Spleen (tissue), 11 donors: ENCODE results near the gene ZBTB4. TPM values are rescaled to one million over a fixed set of nuclear protein-coding genes. Genes with fewer than 3 reads are reported as not detected.

Experiments used
- DNase-seq: peaks from one replicate; pipeline ENCODE4 v3.0.0-alpha.2; 2020
- H3K27ac ChIP-seq, 8 donors: fragments of 200-600 bp; sonication (generic) in 7 of 8; 1 replicate in 4 of 8; 2 replicates in 4 of 8; pipeline versions ENCODE4 v1.5.0 to v1.8.0; 2016 to 2021; ENCODE audit warnings: inconsistent platforms in 4 of 8, mild to moderate bottlenecking in 4 of 8, moderate library complexity in 1 of 8
- H3K27me3 ChIP-seq, 7 donors: fragments of 200-600 bp; sonication (generic) in 6 of 7; replicated peaks in 1 of 7; 1 replicate in 4 of 7; 2 replicates in 3 of 7; pipeline versions ENCODE4 v1.5.0 to v1.8.0; 2016 to 2021; ENCODE audit warnings: inconsistent platforms in 3 of 7, mild to moderate bottlenecking in 1 of 7
- H3K36me3 ChIP-seq, 6 donors: fragments of 200-600 bp; sonication (generic) in 5 of 6; 1 replicate in 4 of 6; 2 replicates in 2 of 6; pipeline versions ENCODE4 v1.5.0 to v1.8.0; 2016 to 2021; ENCODE audit warnings: inconsistent platforms in 2 of 6
- H3K4me1 ChIP-seq, 6 donors: fragments of 200-600 bp; sonication (generic) in 5 of 6; 1 replicate in 3 of 6; 2 replicates in 3 of 6; pipeline versions ENCODE4 v1.5.0 to v1.8.0; 2016 to 2021; ENCODE audit warnings: inconsistent platforms in 3 of 6
- H3K4me3 ChIP-seq, 8 donors: fragments of 200-600 bp; sonication (generic) in 7 of 8; 1 replicate in 4 of 8; 2 replicates in 4 of 8; pipeline versions ENCODE4 v1.5.0 to v1.8.0; 2016 to 2021; ENCODE audit warnings: inconsistent platforms in 4 of 8, mild to moderate bottlenecking in 4 of 8, moderate library complexity in 2 of 8
- H3K9me3 ChIP-seq, 8 donors: fragments of 200-600 bp; sonication (generic) in 7 of 8; 1 replicate in 4 of 8; 2 replicates in 4 of 8; pipeline versions ENCODE4 v1.5.0 to v1.8.0; 2016 to 2021; ENCODE audit warnings: inconsistent platforms in 4 of 8
- POLR2A ChIP-seq, 3 donors: fragments of 450-650 bp; IDR thresholded peaks; one replicate each; pipeline ENCODE4 v1.5.1; 2017; ENCODE audit warnings: antibody characterized with exemption in 3 of 3, mild to moderate bottlenecking in 1 of 3
- POLR2AphosphoS5 ChIP-seq, 3 donors: sonication (generic); formaldehyde crosslinking; IDR thresholded peaks; one replicate each; pipeline ENCODE4 v1.5.1; 2017; ENCODE audit warnings: antibody characterized with exemption in 3 of 3
- WGBS, 5 donors: extraction: QIAGEN DNeasy Blood & Tissue Kit in 3 of 5; methylation state at CpG; one replicate each; pipeline versions ENCODE4 v1.1.5 to v1.1.7; 2013 to 2018; 5-methylcytosine and 5-hydroxymethylcytosine counted together
- intact Hi-C: fragments of 100-400 bp; cut with DNase I; formaldehyde crosslinking; loops from one replicate; pipeline ENCODE4 v1.15.0; 2023; ENCODE audit warnings: low total_unique reads
- polyA plus RNA-seq, 3 donors: library from polyadenylated mRNA; stranded (reverse); fragments of 200-250 nt; gene quantifications; one replicate each; pipeline ENCODE4 v1.2.1, GENCODE V29; 2013
- total RNA-seq, 7 donors: library from RNA; depleted of rRNA in 3 of 7; stranded (reverse); fragments of >200 nt in 3 of 7; fragmentation: NEBNext Ultra II Directional in 4 of 7; extraction: Animal tissue kit (Norgen Biotek cat#: 25700) in 4 of 7; gene quantifications; one replicate each; pipeline versions ENCODE4 v1.1.0 to v1.2.1, GENCODE V29; 2016 to 2021
- TF ChIP-seq, protein P1 (sequence below), 11 experiments: fragments of 200-600 bp in 7 of 11; fragments of 450-650 bp in 4 of 11; sonication (generic) in 4 of 11; IDR thresholded peaks in 8 of 11; conservative IDR thresholded peaks in 3 of 11; 1 replicate in 7 of 11; 2 replicates in 4 of 11; pipeline versions ENCODE4 v1.4.0 to v1.8.0; 2016 to 2021; ENCODE audit warnings: antibody characterized with exemption in 11 of 11, inconsistent platforms in 4 of 11, mild to moderate bottlenecking in 1 of 11
- donor health status: healthy with polysubstance abuse.
- donor health status: DM: no; HTN: no; CAD: no; lungs with moderate emphysema.
- donor health status: DM: no; HTN: no; CAD: no.
- donor health status: Bipolar disorder and iron deficiency.
- donor health status: healthy.
- donor health status: DM: no; HTN: no; CAD: no.
- donor health status: DM: yes; HTN: yes; CAD: no.

The ZBTB4 gene
- total and polyA plus RNA-seq, 10 donors: 10.5 to 68.8 (median 42.2) TPM

DNA sequence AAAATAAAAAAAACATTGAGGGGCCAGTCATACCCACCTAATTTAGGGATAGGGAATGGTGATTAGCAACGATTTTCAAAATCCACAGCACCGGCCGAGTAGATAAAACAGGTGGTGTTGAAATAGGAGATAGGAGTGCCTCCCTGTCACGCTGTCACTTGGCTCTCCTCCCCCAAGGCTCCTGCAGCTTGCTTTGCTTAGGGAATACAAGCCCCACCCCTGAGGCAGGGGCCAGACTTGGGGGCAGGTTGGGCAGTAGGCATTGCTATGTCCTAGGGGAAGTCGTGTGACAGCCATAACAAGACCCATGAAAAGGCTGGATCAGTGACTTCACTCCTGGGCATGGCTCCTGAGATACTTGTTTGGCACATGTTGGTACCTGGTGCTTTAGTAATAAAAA lies 30.5 kb upstream of the ZBTB4 start:
- Histone ChIP-seq H3K27me3 (no peaks in the 10 kb centered on the region), H3K9me3 (no peaks in the 10 kb centered on the region), H3K4me1 (peaks cover 0 to 6% (median 5%) of the 10 kb centered on the region in 6 donors), H3K36me3 (peaks cover 8 to 99% (median 93%) of the 10 kb centered on the region in 6 donors), H3K4me3 (no peak overlapping the region), H3K27ac (no peak overlapping the region)
- no peak for DNase-seq
- peak in 1 of 3 donors; percentile 32 for TF ChIP-seq POLR2AphosphoS5 (IDR thresholded peaks at IDR 0.05)
- no peak for TF ChIP-seq POLR2A (IDR thresholded peaks at IDR 0.05)
- 85 to 91% (median 90%) methylated on average over 5 of the region's 5 CpGs for WGBS, 5 donors
- intact Hi-C loops: loop anchor here (10.0 kb wide), 1 partner anchor 155 kb away; the partner anchor contains the start of genes KCTD11 and TMEM95

DNA sequence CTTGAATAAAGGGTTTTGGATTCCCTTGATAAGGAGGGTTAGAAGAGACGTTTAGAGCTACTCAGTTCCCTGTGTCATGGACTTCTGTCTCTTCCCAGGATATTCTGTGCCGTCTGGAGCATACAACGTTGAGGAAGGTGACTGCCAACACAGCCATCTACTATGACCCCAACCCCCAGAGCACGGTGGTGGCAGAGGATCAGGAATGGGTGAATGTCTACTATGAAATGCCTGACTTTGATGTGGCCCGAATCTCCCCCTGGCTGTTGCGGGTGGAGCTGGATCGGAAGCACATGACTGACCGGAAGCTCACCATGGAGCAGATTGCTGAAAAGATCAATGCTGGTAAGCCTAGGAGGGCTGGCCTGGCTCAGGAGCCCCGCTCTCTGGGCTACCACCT lies 29.4 kb upstream of the ZBTB4 start:
- Histone ChIP-seq H3K27me3 (no peaks in the 10 kb centered on the region), H3K4me3 (no peak overlapping the region), H3K4me1 (no peaks in the 10 kb centered on the region), H3K9me3 (no peaks in the 10 kb centered on the region), H3K36me3 (peaks cover 8 to 100% (median 98%) of the 10 kb centered on the region in 6 donors), H3K27ac (no peak overlapping the region)
- TF ChIP-seq, protein P1, sequence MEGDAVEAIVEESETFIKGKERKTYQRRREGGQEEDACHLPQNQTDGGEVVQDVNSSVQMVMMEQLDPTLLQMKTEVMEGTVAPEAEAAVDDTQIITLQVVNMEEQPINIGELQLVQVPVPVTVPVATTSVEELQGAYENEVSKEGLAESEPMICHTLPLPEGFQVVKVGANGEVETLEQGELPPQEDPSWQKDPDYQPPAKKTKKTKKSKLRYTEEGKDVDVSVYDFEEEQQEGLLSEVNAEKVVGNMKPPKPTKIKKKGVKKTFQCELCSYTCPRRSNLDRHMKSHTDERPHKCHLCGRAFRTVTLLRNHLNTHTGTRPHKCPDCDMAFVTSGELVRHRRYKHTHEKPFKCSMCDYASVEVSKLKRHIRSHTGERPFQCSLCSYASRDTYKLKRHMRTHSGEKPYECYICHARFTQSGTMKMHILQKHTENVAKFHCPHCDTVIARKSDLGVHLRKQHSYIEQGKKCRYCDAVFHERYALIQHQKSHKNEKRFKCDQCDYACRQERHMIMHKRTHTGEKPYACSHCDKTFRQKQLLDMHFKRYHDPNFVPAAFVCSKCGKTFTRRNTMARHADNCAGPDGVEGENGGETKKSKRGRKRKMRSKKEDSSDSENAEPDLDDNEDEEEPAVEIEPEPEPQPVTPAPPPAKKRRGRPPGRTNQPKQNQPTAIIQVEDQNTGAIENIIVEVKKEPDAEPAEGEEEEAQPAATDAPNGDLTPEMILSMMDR (IDR thresholded peaks at IDR 0.05 in 8 of 11, conservative IDR thresholded peaks at IDR 0.05 in 3 of 11): no peak
- TF ChIP-seq POLR2A (IDR thresholded peaks at IDR 0.05) (no peak), POLR2AphosphoS5 (IDR thresholded peaks at IDR 0.05) (no peak)
- WGBS, 5 donors: 93% methylated on average over 9 of the region's 9 CpGs
- DNase-seq: no peak
- intact Hi-C loops: no loop called here

DNA sequence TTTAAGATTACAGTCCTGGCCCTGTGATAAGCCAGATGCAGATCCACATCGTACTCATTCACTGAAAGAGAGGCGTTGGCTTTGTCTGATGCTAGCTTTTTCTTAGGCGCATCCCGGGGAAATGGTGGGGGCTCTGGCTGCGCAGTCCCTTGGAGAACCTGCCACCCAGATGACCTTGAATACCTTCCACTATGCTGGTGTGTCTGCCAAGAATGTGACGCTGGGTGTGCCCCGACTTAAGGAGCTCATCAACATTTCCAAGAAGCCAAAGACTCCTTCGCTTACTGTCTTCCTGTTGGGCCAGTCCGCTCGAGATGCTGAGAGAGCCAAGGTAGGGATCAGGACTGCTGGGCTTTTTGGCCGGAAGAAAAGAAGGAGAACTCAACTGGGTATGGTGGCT lies 28.7 kb upstream of the ZBTB4 start:
- intact Hi-C loops: no loop called here
- no peaks in the 10 kb centered on the region for H3K4me1 ChIP-seq
- TF ChIP-seq POLR2AphosphoS5 (IDR thresholded peaks at IDR 0.05) (no peak), POLR2A (IDR thresholded peaks at IDR 0.05) (no peak)
- TF ChIP-seq, protein P1 (IDR thresholded peaks at IDR 0.05 in 8 of 11, conservative IDR thresholded peaks at IDR 0.05 in 3 of 11): no peak
- no peak for DNase-seq
- H3K36me3 ChIP-seq: peaks cover 8 to 100% (median 98%) of the 10 kb centered on the region in 6 donors
- H3K4me3 ChIP-seq: no peak overlapping the region
- H3K9me3 ChIP-seq: no peaks in the 10 kb centered on the region
- H3K27me3 ChIP-seq: no peaks in the 10 kb centered on the region
- 90 to 96% (median 93%) methylated on average over 11 of the region's 11 CpGs for WGBS, 5 donors
- H3K27ac ChIP-seq: no peak overlapping the region

DNA sequence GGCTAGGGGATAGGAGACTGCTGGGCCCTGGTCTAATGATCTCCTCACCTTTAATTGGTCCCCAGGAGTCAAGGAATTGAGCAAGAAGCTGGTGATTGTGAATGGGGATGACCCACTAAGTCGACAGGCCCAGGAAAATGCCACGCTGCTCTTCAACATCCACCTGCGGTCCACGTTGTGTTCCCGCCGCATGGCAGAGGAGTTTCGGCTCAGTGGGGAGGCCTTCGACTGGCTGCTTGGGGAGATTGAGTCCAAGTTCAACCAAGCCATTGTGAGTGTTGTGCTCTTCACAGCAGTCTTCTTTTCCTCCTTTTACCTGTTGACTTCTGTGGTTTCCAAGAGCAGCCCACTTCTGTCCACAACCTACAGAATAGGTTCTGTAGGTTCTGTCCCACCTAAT lies 24.1 kb upstream of the ZBTB4 start:
- no peak overlapping the region for H3K4me3 ChIP-seq
- TF ChIP-seq, protein P1 (IDR thresholded peaks at IDR 0.05 in 8 of 11, conservative IDR thresholded peaks at IDR 0.05 in 3 of 11): no peak
- TF ChIP-seq POLR2A (IDR thresholded peaks at IDR 0.05) (no peak), POLR2AphosphoS5 (IDR thresholded peaks at IDR 0.05) (no peak)
- no peaks in the 10 kb centered on the region for H3K4me1 ChIP-seq
- H3K27me3 ChIP-seq: no peaks in the 10 kb centered on the region
- H3K27ac ChIP-seq: no peak overlapping the region
- H3K36me3 ChIP-seq: peaks cover 9 to 100% (median 97%) of the 10 kb centered on the region in 6 donors
- intact Hi-C loops: no loop called here
- H3K9me3 ChIP-seq: no peaks in the 10 kb centered on the region
- DNase-seq: no peak
- WGBS, 5 donors: 94 to 100% (median 96%) methylated on average over 8 of the region's 8 CpGs

DNA sequence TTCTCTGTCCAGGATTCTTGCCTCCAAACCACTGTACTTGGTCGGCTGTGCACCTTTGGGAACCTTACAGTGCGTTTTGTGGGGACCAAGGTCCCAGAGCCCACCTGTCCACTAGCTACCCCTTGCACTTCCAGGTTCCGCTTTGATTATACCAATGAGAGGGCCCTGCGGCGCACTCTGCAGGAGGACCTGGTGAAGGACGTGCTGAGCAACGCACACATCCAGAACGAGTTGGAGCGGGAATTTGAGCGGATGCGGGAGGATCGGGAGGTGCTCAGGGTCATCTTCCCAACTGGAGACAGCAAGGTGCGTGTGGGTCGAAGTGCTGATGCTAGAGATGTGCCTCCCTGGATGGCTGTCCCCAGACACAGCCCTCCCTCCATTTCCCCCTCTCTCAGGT lies 23.6 kb upstream of the ZBTB4 start:
- Histone ChIP-seq H3K27ac (no peak overlapping the region), H3K9me3 (no peaks in the 10 kb centered on the region), H3K4me1 (no peaks in the 10 kb centered on the region), H3K27me3 (no peaks in the 10 kb centered on the region), H3K4me3 (no peak overlapping the region), H3K36me3 (peaks cover 9 to 100% (median 98%) of the 10 kb centered on the region in 6 donors)
- TF ChIP-seq POLR2A (IDR thresholded peaks at IDR 0.05) (no peak), POLR2AphosphoS5 (IDR thresholded peaks at IDR 0.05) (peak in 1 of 3 donors; percentile 36)
- TF ChIP-seq, protein P1 (IDR thresholded peaks at IDR 0.05 in 8 of 11, conservative IDR thresholded peaks at IDR 0.05 in 3 of 11): peak in 2 of 11 experiments; percentile 8 to 20
- intact Hi-C loops: no loop called here
- DNase-seq: no peak
- 88 to 92% (median 90%) methylated on average over 13 to 14 of the region's 14 CpGs for WGBS, 5 donors
